Measurements from ENCODE around the gene MZF1. TPM values are rescaled to one million over a fixed set of nuclear protein-coding genes. Genes with fewer than 3 reads are reported as not detected.
"Not testable (repeated sequence)": the region's sequence is repeated elsewhere in the genome, so short reads cannot be mapped to it uniquely, and the experiment has no call there.

The MZF1 gene
- total RNA-seq = 10 to 100 TPM; 10.1 to 15.6 (median 12.8) TPM
- 12.0 TPM for polyA plus RNA-seq
- long read RNA-seq, donor 1, transcript MZF1-207 (1 exons, 2,683 nt) = major isoform, 9 of 28 reads
- long read RNA-seq, donor 1, partial matches to known transcripts = 6 of 28 reads
- long read RNA-seq, donor 1, other reads (novel, unspliced or antisense) = 7 of 28 reads
- long read RNA-seq, donor 2, partial matches to known transcripts = 5 of 14 reads
- long read RNA-seq, donor 2, other reads (novel, unspliced or antisense) = 3 of 14 reads
- long read RNA-seq, donor 3, transcript MZF1-207 (1 exons, 2,683 nt) = major isoform, 13 of 26 reads
- long read RNA-seq, donor 3, partial matches to known transcripts = 4 of 26 reads
- long read RNA-seq, donor 3, other reads (novel, unspliced or antisense) = 6 of 26 reads
- long read RNA-seq, donor 4, transcript MZF1-207 (1 exons, 2,683 nt) = major isoform, 9 of 16 reads
- long read RNA-seq, donor 4, partial matches to known transcripts = 1 of 16 reads
- long read RNA-seq, donor 4, other reads (novel, unspliced or antisense) = 2 of 16 reads

GRCh38 chr19:58572818-58573657, at the start of gene MZF1:
MZF1 (minus strand) TSS chr19:58573335; CDS start chr19:58571389, 1,946 bp downstream.
- Histone ChIP-seq H3K4me3 (ENCODE audit: low read length) (peak within 1 kb of the TSS; percentile 37), H3K4me1 (ENCODE audit: control insufficient read depth, insufficient read depth, low read length) (peaks cover 3% of the 10 kb centered on the region), H3K9me3 (ENCODE audit: control insufficient read depth, low read length) (no peaks in the 10 kb centered on the region), H3K27me3 (ENCODE audit: control insufficient read depth, insufficient read depth) (no peaks in the 10 kb centered on the region), H3K27ac (ENCODE audit: low read length) (peak within 1 kb of the TSS; percentile 88)
- DNase-seq (peak; percentile 100), ATAC-seq (peak; percentile 84 to 86)
- under 1% methylated on average over 75 of the region's 75 CpGs for WGBS
- intact Hi-C loops (cut with DNase I) = no loop called here

GRCh38 chr19:58607213-58607612, 34.1 kb upstream of the MZF1 start:
- H3K4me1 ChIP-seq (ENCODE audit: control insufficient read depth, insufficient read depth, low read length); H3K4me3 ChIP-seq (ENCODE audit: low read length); H3K9me3 ChIP-seq (ENCODE audit: control insufficient read depth, low read length); intact Hi-C loops (cut with DNase I); H3K27me3 ChIP-seq (ENCODE audit: control insufficient read depth, insufficient read depth); H3K27ac ChIP-seq (ENCODE audit: low read length): not testable (repeated sequence)
- DNase-seq (peak in 2 of 3 donors; percentile 41 to 58), ATAC-seq (peak in 1 of 2 donors; percentile 71)
- WGBS = 92% methylated on average over 23 of the region's 28 CpGs

DNA sequence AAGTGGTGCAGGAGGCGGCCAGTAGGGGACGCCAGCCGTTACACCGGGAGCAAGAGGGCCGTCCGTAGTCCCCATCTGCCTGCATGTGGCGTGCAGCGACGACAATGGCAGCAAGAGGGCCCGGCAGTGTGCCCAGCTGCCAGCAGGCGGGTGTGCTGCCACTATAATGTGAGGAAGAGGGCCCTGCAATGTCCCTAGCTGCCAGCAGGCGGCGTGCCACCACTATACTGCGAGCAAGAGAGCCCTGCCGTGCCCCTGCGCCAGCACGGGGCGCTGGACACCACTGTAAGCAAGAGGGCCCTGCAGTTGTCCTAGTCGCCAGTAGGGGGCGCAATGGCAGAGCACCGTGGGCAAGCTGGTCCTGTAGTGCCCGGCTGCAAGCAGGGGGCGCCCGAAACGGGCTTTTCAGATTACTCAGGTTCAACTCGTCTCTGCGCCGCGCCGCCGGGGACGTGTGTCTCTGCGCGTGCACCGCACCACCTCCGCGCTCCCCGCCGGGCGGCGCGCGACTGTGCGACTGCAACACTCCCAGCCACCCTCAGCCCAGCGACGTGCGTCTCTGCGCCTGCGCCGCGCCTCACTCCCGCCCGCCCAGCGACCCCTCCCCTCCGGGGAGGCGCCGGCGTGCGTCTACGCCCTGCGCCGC, 33.2 kb upstream of the MZF1 start:
- 75% methylated on average over 61 of the region's 62 CpGs for WGBS
- intact Hi-C loops (cut with DNase I); H3K4me1 ChIP-seq (ENCODE audit: control insufficient read depth, insufficient read depth, low read length); H3K27ac ChIP-seq (ENCODE audit: low read length); ATAC-seq; H3K27me3 ChIP-seq (ENCODE audit: control insufficient read depth, insufficient read depth); H3K9me3 ChIP-seq (ENCODE audit: control insufficient read depth, low read length); H3K4me3 ChIP-seq (ENCODE audit: low read length): not testable (repeated sequence)
- peak in 2 of 3 donors; percentile 51 to 56 for DNase-seq

DNA sequence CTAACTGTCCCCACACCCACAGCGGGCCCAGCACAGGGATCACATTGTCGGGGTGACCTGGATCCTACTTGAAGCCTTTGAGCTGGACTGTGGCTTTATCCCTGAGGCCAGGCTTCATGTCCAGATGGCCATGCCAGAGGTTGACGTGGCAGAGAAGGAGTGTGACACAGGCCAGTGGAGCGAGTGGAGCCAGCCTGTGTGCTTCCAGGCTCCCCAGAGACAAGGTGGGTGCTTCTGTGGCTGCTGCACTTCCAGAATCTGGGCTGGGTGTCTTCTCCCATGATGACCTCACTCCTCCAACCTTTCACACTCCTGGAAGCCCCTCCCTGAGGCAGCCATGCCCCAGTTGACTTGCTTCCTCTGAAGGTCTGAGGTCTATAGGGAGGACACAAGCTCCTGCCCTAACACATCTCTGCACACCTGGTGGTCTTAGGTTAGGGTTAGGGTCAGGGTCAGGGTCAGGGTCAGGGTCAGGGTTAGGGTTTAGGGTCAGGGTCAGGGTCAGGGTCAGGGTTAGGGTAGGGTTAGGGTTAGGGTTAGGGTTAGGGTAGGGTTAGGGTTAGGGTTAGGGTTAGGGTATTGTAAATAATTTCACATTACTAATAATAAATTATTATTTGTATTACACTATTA, 13.1 kb upstream of the MZF1 start:
- intact Hi-C loops (cut with DNase I) = no loop called here
- Histone ChIP-seq H3K4me3 (ENCODE audit: low read length) (no peak overlapping the region), H3K9me3 (ENCODE audit: control insufficient read depth, low read length) (no peaks in the 10 kb centered on the region), H3K27ac (ENCODE audit: low read length) (no peak overlapping the region), H3K27me3 (ENCODE audit: control insufficient read depth, insufficient read depth) (no peaks in the 10 kb centered on the region), H3K4me1 (ENCODE audit: control insufficient read depth, insufficient read depth, low read length) (no peaks in the 10 kb centered on the region)
- WGBS = 90% methylated on average over 4 of the region's 4 CpGs
- no peak for ATAC-seq
- peak in 2 of 3 donors; percentile 25 to 28 for DNase-seq

DNA sequence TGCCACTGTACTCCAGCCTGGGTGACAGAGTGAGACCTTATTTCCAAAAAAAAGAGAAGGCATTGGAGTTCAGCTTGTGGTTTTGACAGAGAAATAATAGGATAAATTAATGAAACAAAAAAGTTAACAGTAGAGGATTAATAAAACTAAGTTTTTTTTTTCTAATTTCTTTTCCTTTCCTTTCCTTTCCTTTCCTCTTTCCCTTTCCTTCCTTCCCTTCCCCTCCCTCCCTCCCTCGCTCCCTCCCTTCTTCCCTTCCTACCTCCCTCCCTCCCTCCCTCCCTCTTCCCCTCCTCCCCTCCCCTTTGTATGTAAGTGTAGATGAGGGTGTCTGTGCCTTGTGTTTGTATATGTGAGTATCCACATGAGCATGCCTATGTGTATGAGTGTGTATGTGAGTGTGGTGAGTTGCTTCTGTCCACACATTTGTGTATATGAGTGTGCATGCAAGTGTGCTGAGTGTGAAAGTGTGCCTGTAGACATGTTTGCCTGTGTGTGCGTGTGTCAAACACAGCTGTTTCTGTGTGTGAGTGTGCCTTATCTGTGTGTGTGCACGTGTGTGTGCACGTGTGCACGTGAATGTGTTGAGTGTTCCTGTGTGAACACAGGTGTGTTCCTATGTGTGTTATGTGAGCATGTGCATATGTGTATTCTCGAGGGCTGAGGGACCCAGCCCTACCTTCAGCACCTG, 12.5 kb upstream of the MZF1 start:
- peak in 1 of 3 donors; percentile 11 for DNase-seq
- Histone ChIP-seq H3K4me3 (ENCODE audit: low read length) (no peak overlapping the region), H3K4me1 (ENCODE audit: control insufficient read depth, insufficient read depth, low read length) (no peaks in the 10 kb centered on the region), H3K9me3 (ENCODE audit: control insufficient read depth, low read length) (no peaks in the 10 kb centered on the region), H3K27me3 (ENCODE audit: control insufficient read depth, insufficient read depth) (no peaks in the 10 kb centered on the region), H3K27ac (ENCODE audit: low read length) (no peak overlapping the region)
- ATAC-seq = no peak
- intact Hi-C loops (cut with DNase I) = no loop called here
- WGBS = 84% methylated on average over 6 of the region's 6 CpGs

DNA sequence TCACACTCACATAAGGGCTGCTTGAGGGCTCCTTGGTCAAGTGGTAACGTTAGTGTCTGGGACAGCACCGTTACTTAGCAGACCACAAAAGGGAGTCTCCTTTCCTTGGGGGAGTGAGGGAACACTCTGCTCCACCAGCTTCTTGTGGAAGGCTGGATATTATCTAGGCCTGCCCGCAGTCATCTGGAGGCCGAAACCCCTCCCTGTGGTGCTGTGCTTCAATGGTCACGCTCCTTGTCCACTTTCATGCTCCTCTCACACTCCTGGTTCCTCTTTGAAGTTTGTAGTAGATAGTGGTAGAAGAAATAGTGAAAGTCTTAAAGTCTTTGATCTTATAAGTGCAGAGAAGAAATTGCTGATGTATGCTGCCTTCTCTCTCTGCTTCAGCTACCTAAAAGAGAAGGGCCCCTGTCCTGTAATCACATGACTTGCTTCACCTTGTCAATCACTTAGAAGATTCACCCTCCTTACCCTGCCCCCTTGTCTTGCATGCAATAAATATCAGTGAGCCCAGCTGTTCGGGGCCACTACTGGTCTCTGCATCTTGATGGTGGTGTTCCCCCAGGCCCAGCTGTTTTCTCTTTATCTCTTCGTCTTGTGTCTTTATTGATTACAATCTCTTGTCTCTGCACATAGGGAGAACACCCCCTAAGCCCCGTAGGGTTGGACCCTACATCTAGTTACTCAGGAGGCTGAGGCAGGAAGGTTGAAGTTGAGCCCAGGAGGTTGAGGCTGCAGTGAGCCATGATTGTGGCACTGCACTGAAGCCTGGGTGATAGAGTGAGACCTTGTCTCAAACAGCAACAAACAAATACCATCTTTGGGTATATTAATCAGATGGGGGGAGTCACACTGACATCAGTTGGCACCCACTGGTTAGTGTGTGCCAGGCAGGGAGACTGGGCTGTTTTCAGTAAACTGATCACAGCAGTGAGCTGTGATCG, 11.6 kb upstream of the MZF1 start:
- ATAC-seq (no peak), DNase-seq (peak in 1 of 3 donors; percentile 24)
- Histone ChIP-seq H3K4me3 (ENCODE audit: low read length) (no peak overlapping the region), H3K27me3 (ENCODE audit: control insufficient read depth, insufficient read depth) (no peaks in the 10 kb centered on the region), H3K27ac (ENCODE audit: low read length) (no peak overlapping the region), H3K9me3 (ENCODE audit: control insufficient read depth, low read length) (no peaks in the 10 kb centered on the region), H3K4me1 (ENCODE audit: control insufficient read depth, insufficient read depth, low read length) (no peaks in the 10 kb centered on the region)
- intact Hi-C loops (cut with DNase I) = no loop called here
- 85% methylated on average over 9 of the region's 9 CpGs for WGBS

DNA sequence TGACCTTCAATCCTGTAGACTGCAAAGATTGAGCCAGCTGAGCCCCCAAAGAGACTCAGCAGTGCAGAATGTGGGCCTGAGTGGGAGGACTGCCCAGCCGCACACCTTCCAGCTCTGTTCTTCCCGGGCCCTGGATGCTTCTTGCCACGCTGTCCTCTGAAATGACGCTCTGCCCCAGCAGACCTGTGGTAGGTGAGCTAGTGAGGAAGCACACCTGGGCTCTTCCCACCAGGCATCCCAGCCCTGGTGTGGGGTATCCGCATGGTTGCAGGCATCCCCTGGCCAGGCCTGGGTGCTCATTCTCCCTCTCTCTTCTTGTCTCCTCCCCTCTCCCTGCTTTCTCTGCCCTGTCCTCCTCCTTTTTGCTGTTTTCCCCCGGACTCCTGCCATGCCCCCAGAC, 9.8 kb upstream of the MZF1 start:
- intact Hi-C loops (cut with DNase I) = no loop called here
- no peaks in the 10 kb centered on the region for H3K27me3 ChIP-seq (ENCODE audit: control insufficient read depth, insufficient read depth)
- no peak overlapping the region for H3K27ac ChIP-seq (ENCODE audit: low read length)
- no peak for ATAC-seq
- H3K4me3 ChIP-seq (ENCODE audit: low read length) = no peak overlapping the region
- peak in 2 of 3 donors; percentile 20 to 54 for DNase-seq
- WGBS = 95% methylated on average over 6 of the region's 6 CpGs
- no peaks in the 10 kb centered on the region for H3K4me1 ChIP-seq (ENCODE audit: control insufficient read depth, insufficient read depth, low read length)
- no peaks in the 10 kb centered on the region for H3K9me3 ChIP-seq (ENCODE audit: control insufficient read depth, low read length)

DNA sequence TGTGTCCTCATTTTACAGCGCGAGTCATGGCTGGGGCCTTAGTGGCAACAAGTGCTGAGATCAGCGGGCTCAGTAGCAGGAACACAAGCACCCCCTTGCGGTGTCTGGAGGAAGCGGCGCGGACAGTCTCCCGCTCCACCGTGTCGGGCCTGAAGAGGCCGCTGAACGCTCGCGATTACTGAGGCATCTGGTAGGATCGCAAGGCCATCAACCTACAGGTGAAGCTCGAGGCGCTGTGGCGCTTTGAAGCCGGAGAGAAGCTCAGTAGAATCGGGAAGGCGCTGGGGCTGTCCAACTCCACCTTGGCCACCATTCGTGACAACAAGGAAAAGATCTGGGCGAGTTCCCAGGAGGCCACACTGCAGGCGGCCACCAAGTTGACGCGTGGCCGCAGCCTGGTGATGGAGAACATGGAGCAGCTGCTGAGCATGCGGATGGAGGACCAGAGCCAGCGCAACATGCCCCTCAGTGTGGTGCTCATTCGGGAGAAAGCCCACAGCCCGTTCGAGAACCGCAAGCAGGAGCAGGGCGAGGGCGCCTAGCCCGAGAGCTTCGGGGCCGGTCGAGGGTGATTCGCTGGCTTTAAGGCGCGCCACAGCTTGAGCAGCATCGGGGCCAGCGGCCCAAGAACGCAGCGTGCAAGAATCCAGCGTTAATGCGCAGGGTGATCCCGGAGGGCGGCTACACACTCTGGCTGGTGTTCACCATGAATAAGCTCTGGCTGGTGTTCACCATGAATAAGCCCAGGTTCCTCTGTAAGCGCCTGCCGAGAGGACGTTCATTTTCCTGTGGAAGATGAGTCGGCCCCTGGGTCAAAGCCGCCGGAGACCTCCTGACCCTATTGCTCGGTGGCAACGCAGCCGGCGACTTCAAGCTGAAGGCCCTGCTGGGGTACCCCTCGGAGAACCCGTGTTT, 8.3 kb upstream of the MZF1 start:
- no peak overlapping the region for H3K27ac ChIP-seq (ENCODE audit: low read length)
- no peaks in the 10 kb centered on the region for H3K27me3 ChIP-seq (ENCODE audit: control insufficient read depth, insufficient read depth)
- ATAC-seq (peak; percentile 89 to 90), DNase-seq (peak; percentile 86 to 94 (median 94))
- intact Hi-C loops (cut with DNase I) = no loop called here
- no peak overlapping the region for H3K4me3 ChIP-seq (ENCODE audit: low read length)
- 71% methylated on average over 62 of the region's 62 CpGs for WGBS
- no peaks in the 10 kb centered on the region for H3K9me3 ChIP-seq (ENCODE audit: control insufficient read depth, low read length)
- H3K4me1 ChIP-seq (ENCODE audit: control insufficient read depth, insufficient read depth, low read length) = no peaks in the 10 kb centered on the region
